OCI-LY7 (cell line): ENCODE results near the gene PINK1. TPM values are rescaled to one million over a fixed set of nuclear protein-coding genes. Genes with fewer than 3 reads are reported as not detected.

Experiments used
- BruUV-seq: library from RNA; stranded (reverse); fragments of 400-500 nt; replicated peaks from 2 replicates; lab custom pipeline; 2021; lab: Mats Ljungman, UMichigan
- CTCF ChIA-PET: fragments of 300-600 bp; sonication (Branson Sonifier 250); formaldehyde crosslinking; loops from one replicate; lab custom pipeline; 2022; ENCODE audit warnings: antibody characterized with exemption; ENCODE audit not compliant: unreplicated experiment; lab: Charles Lee
- POLR2A ChIA-PET: fragments of 300-600 bp; sonication (Branson Sonifier 250); formaldehyde crosslinking; loops from one replicate; lab custom pipeline; 2022; ENCODE audit warnings: antibody characterized with exemption; lab: Charles Lee
- DNase-seq: peaks from one replicate; pipeline ENCODE4 v3.0.0-alpha.2; 2015; ENCODE audit warnings: low spot score
- H2AFZ ChIP-seq: fragments of 200-600 bp; sonication (generic), shearing (Covaris generic); 2 replicates; pipeline ENCODE4 v1.6.1; 2014; ENCODE audit warnings: mild to moderate bottlenecking, antibody characterized with exemption, low read length, moderate library complexity
- H3K27ac ChIP-seq: fragments of 200-600 bp; sonication (generic); 2 replicates; pipeline ENCODE4 v1.5.1; 2014; ENCODE audit warnings: mixed run types, low read depth, mild to moderate bottlenecking, moderate library complexity, low read length, inconsistent platforms; ENCODE audit not compliant: poor library complexity, severe bottlenecking
- H3K36me3 ChIP-seq: fragments of 200-600 bp; sonication (generic); 2 replicates; pipeline ENCODE4 v1.6.1; 2014; ENCODE audit warnings: mild to moderate bottlenecking, antibody characterized with exemption, low read length, moderate library complexity, mixed read lengths; ENCODE audit not compliant: insufficient read depth
- H3K4me1 ChIP-seq: fragments of 200-600 bp; sonication (generic); 2 replicates; pipeline ENCODE4 v1.5.1; 2014; ENCODE audit warnings: mild to moderate bottlenecking, low read length; ENCODE audit not compliant: insufficient read depth, poor library complexity, severe bottlenecking
- H3K4me2 ChIP-seq: fragments of 200-600 bp; sonication (generic); 2 replicates; pipeline ENCODE4 v1.6.1; 2014; ENCODE audit warnings: mild to moderate bottlenecking, low read length
- H3K4me3 ChIP-seq: fragments of 200-600 bp; sonication (generic); 2 replicates; pipeline ENCODE4 v1.5.1; 2014; ENCODE audit warnings: mild to moderate bottlenecking, low read depth, low read length; ENCODE audit not compliant: poor library complexity, severe bottlenecking
- H3K79me2 ChIP-seq: fragments of 200-600 bp; sonication (generic); 2 replicates; pipeline ENCODE4 v1.6.1; 2016; ENCODE audit warnings: low read depth, mild to moderate bottlenecking, low read length, moderate library complexity, mixed read lengths; ENCODE audit not compliant: insufficient read depth
- H3K9me2 ChIP-seq: fragments of 200-600 bp; sonication (generic); 2 replicates; pipeline ENCODE4 v1.6.1; 2016; ENCODE audit warnings: mild to moderate bottlenecking, low read length, mixed read lengths; ENCODE audit not compliant: insufficient read depth
- H3K9me3 ChIP-seq: fragments of 200-600 bp; sonication (generic); 2 replicates; pipeline ENCODE4 v1.6.1; 2014; ENCODE audit warnings: mild to moderate bottlenecking, mixed run types, low read length, mixed read lengths
- H4K20me1 ChIP-seq: fragments of 200-600 bp; sonication (generic); 2 replicates; pipeline ENCODE4 v1.6.1; 2014; ENCODE audit warnings: mild to moderate bottlenecking, antibody characterized with exemption, low read length, moderate library complexity, mixed read lengths; ENCODE audit not compliant: insufficient read depth
- CTCF ChIP-seq: fragments of 200-600 bp; sonication (generic); conservative IDR thresholded peaks from 2 replicates; pipeline ENCODE4 v1.5.1; 2014; ENCODE audit warnings: mild to moderate bottlenecking, antibody characterized with exemption, low read length, moderate library complexity, mixed read lengths
- EZH2phosphoT487 ChIP-seq: fragments of 200-600 bp; sonication (generic); IDR thresholded peaks from 2 replicates; pipeline ENCODE4 v1.6.1; 2018; ENCODE audit warnings: low read depth, borderline replicate concordance, mild to moderate bottlenecking, mixed run types, antibody characterized with exemption, low read length, moderate library complexity, mixed read lengths
- intact Hi-C: fragments of 100-400 bp; cut with micrococcal nuclease; formaldehyde crosslinking; loops from one replicate; pipeline ENCODE4 v1.10.0; 2022; ENCODE audit not compliant: unreplicated experiment
- total RNA-seq, 2 experiments: library from RNA; depleted of rRNA in 1 of 2; stranded (reverse); fragments of >200 nt in 1 of 2; shearing (Covaris generic) in 1 of 2; gene quantifications; 2 replicates each; pipeline ENCODE4 v1.2.3, GENCODE V29; 2014 to 2022

Gene PINK1
- total RNA-seq, 2 experiments from 2014 or later: 8.9 to 13.4 TPM

DNA sequence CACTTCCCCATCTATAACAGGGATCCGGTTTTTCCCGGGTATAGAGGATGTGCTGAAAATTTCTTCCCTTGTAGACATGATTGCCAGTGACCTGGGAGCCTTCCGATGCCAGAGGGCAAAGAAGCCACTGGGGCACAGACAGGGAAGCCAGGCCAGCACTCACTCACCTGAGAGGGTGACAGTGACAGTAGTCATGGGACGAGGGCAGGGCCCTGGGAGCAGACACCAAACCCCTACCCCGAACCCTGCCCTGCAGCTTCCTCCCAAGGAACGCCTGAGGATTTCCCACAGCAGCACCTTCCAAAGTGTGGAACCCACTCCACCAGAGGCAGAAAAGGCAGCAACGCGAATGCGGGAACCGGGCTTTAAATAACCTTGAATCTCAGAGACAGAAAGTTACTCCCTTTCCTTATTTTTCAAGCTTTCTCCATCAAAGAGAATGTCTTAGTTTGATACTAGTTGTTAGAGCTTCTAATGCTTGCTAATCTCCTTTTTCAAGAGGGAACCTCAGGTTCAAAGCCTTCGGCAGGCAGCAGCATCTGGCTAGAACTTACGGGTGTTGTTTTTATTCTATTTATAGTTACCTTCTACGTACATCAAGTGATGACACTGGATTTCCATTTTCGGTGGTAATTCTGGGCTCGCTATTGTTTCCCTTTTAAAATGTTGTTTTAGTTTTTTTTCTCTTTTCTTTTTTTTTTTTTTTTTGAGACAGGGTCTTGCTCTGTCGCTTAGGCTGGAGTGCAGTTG is 25.1 kb downstream of the PINK1 start:
- ChIA-PET CTCF (no interaction called here), POLR2A (interaction anchor here (0.6 to 0.7 kb wide), 2 partner anchors 34 to 1823 kb away, joined by 4 to 5 read pairs; no protein-coding TSS in a partner anchor)
- Histone ChIP-seq H3K9me2 (no peaks in the 10 kb centered on the region), H3K9me3 (no peaks in the 10 kb centered on the region), H3K4me3 (no peak overlapping the region), H3K4me2 (peak overlapping the region; percentile 22; the same call in 1 of the 2 replicates), H3K4me1 (peaks cover 21% of the 10 kb centered on the region), H3K27ac (no peak overlapping the region), H4K20me1 (peaks cover 10% of the 10 kb centered on the region; the same call in 1 of the 2 replicates), H3K36me3 (peaks cover 68% of the 10 kb centered on the region), H2AFZ (no peak overlapping the region), H3K79me2 (peaks cover 40% of the 10 kb centered on the region)
- BruUV-seq: no TSS peak
- intact Hi-C loops: no loop called here
- TF ChIP-seq CTCF (no peak), EZH2phosphoT487 (no peak)
- DNase-seq: no peak

DNA sequence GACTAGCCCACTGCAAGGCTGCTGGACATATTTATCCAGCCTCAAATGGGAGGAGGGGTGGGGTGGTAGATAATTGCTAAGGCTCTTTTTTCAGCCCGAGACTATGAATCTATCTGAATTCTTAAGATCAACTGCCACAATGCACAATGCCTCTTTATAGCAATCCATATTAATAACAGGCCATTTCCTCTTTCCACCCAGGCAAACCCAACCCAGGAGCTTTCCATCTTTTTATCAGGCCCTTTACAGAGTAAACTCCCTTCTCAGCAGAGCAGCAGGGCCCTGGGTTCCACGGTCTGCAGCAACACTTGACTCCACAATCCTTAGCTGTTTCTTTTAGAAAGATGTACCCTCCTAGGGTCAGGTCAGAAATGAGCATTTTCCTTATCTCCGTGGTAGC is 27.1 kb downstream of the PINK1 start:
- H3K4me2 ChIP-seq: peak overlapping the region; percentile 98
- H3K27ac ChIP-seq: peak overlapping the region; percentile 35
- intact Hi-C loops: loop anchor here (2.0 kb wide), 1 partner anchor 26 kb away; no protein-coding TSS in a partner anchor
- DNase-seq: no peak
- H3K9me2 ChIP-seq: no peaks in the 10 kb centered on the region
- H3K9me3 ChIP-seq: no peaks in the 10 kb centered on the region
- no TSS peak for BruUV-seq
- POLR2A ChIA-PET: interaction anchor here (0.6 to 2.0 kb wide), 4 partner anchors 10 to 834 kb away, joined by 3 to 10 read pairs (median 8); partner anchors contain the start of gene PINK1
- H3K4me1 ChIP-seq: peaks cover 21% of the 10 kb centered on the region
- H3K79me2 ChIP-seq: peaks cover 40% of the 10 kb centered on the region
- H3K4me3 ChIP-seq: peak overlapping the region; percentile 94
- H3K36me3 ChIP-seq: peaks cover 49% of the 10 kb centered on the region
- no peak for TF ChIP-seq EZH2phosphoT487
- TF ChIP-seq CTCF: no peak
- H4K20me1 ChIP-seq: peaks cover 10% of the 10 kb centered on the region; the same call in 1 of the 2 replicates
- H2AFZ ChIP-seq: no peak overlapping the region; the same call in 1 of the 2 replicates
- CTCF ChIA-PET: interaction anchor here (0.6 kb wide), 1 partner anchor 27 kb away, joined by 5 read pairs; no protein-coding TSS in a partner anchor
